NCI-H510A (cell line): ENCODE measurements around the gene TUBA3D.
"Not testable (repeated sequence)": the region's sequence is repeated elsewhere in the genome, so short reads cannot be mapped to it uniquely, and the experiment has no call there.

Source experiments
- DNase-seq: peaks from one replicate; lab custom pipeline; 2025; lab: John Stamatoyannopoulos, UW

TUBA3D gene

DNA sequence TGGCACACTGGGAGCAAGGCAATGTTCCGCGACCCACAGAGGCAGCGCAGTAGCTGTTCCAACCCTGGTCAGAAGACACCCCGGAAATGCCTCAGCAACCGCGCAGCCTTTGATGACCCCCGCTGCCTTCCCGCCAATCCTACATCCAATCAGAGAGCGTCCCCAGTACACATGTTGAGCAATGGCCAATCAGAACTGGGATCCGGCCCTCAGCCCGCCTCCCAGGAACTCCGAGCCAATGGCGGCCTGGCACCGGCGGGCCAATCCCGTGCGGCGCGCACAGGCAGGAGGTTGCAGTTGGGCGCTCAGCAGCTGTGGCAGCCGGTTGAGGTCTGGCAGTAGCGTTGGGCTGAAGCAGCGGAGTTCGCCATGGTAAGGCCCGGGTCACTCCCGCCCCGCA, at the start of gene TUBA3D:
Gene TUBA3D, plus strand, starts transcription at position 289 of the 400 bp plus-strand sequence. Its CDS starts 81 bp downstream, at position 370.
- no peak for DNase-seq

DNA sequence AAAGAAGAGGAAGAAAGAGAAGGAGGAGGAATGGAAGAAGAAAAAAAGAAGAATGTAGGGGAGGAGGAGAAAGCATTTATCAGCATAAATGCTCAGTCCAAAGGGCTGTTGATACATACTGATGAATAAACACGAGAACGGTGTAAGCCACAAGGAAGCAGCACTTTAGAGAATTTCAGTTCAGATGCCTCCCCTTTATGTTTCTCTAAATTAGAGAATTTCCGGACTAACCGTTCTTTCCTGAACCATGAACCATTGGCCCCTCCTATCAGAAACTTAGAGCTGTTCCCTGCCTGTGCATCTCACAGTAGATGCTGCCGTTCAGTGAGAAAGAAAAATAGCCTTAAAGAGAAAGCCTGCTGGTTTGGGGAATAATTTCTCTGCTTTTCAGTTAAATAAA, 49.2 kb upstream of the TUBA3D start:
- no peak for DNase-seq

DNA sequence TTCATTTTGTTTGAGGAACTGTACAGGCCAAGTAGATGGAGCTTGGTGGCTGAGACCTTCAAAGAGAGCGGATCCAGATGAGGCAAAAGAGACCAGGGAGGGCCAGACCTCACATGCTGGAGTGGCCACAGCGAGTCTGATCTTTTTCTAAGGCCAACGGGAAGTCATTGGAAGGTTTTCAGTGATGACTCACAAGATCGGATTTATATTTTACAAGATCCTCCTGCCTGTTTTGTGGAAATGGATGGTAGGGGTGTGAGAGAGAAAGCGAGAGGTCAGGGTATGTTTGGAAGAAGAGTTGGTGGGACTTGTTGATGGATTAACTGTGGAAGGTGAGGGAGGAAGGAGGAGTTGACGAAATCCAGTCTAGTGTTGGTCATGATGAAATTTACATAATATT, 44.6 kb upstream of the TUBA3D start:
- DNase-seq, result no peak

DNA sequence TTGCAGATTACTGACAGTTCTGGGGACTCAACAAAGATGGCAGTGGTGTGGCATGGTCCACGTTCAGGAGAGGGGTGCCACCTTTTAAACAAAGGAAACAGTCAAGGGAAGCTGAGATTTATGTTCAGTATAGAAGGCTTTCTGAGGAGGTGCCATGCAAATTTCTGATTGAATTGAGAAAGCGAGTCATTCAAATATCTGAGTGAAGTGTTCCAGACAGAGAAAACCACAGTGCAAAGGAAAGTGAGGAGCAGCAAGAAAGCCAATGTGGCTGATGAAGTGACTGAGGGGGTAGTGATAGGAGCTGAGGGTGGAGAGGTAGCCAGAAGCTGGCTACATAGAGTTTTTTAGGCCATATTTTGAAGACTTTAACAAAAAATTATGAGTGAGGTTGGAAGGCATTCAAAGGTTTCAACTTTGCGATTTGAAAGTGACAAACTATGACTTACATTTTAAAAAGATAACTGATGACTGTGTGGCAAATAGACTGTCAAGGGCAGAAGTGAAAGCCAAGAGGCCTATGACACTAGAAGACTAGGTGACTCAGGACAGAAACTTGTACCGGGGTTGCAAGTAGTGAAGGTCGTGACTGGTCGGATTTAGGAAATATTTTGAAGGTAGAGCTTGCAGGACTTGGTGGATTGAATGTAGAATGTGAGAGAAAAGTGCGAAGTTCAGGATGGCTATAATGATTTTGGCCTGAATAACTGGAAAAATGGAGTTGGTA, 35.0 kb upstream of the TUBA3D start:
- DNase-seq, result not testable (repeated sequence)

DNA sequence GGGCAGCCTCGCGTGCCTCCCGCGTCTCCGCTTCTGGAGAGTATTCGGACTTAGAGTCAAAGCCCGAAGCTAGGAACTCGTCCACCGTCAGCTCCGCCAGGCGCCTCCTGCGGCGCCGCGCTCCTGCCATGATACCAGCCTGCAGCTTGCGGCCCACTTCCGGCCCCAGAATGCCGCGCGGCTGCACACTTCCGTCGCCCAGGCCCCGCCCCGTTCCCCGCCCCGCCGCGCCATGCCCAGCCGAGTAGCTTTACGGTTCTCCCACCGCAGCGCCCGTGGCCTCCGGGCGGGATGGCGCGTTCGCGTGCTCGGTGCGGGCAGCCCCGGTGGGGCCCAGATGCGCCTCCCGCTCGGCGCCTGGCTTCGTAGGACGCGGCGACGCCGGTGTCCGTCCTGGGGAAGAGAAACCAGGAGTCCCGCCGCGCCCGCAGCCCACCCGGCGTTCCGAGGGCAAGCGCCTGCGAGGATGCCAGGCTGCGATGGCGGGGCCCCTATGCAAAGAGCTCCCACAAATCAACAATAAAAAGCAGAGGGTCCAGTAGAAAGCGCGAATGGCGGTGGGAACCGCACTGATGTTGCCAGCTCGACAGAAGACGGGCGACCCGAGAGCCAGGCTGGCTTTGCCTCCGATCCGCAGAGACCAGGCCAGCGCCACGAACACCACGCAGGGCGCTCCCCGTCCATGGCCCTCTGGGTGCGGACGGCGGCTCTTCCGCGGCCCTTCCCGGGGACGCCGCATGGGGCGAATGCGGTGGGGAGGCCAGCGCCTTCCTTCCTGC, 31.0 kb upstream of the TUBA3D start:
- not testable (repeated sequence) for DNase-seq

DNA sequence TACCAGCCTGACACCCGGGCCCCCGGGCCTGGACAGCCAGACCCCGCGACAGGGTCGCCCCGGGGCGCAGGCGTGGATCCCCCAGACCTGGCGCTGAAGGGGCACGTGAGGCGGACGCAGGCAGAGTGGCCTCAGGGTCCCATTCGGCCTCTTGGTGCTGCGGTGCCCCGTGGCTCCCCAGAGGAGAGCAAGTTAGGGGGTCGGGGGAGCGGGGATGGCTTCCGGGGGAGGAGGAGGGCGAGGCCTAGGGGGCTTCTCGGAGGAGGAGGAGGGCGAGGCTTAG, 30.5 kb upstream of the TUBA3D start:
- DNase-seq, result not testable (repeated sequence)

DNA sequence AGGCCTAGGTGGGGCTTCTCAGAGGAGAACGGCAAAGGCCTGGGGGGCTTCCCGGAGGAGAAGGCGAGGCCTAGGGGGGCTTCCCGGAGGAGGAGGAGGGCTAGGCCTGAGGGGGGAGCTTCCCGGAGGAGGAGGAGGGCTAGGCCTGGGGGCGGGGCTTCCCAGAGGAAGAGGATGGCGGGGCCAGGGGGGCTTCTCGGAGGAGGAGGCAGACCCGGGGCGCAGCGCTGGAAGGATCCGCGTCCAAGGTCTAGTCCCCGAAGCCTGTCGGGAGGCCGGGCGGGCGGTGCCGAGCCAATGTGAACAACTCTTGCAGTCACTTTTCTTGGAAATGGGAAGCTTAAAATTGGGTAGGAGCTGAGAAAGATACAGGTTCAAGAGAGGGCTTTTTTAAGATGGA, 30.0 kb upstream of the TUBA3D start:
- DNase-seq, result no peak

DNA sequence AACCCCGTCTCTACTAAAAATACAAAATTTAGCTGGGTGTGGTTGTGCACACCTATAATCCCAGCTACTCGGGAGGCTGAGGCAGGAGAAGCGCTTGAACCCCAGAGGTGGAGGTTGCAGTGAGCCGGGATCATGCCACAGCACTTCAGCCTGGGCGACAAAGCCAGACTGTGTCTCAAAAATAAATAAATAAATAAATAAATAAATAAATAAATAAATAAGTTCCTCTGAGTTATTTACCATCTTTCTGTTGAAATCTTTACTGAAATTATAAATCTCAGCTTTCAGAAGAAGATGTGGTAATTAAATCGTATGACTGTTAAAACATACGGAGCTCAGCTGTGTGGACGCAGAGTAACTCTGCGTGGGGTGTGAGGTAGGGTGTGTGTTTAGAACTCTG, 27.9 kb upstream of the TUBA3D start:
- DNase-seq, result not testable (repeated sequence)

DNA sequence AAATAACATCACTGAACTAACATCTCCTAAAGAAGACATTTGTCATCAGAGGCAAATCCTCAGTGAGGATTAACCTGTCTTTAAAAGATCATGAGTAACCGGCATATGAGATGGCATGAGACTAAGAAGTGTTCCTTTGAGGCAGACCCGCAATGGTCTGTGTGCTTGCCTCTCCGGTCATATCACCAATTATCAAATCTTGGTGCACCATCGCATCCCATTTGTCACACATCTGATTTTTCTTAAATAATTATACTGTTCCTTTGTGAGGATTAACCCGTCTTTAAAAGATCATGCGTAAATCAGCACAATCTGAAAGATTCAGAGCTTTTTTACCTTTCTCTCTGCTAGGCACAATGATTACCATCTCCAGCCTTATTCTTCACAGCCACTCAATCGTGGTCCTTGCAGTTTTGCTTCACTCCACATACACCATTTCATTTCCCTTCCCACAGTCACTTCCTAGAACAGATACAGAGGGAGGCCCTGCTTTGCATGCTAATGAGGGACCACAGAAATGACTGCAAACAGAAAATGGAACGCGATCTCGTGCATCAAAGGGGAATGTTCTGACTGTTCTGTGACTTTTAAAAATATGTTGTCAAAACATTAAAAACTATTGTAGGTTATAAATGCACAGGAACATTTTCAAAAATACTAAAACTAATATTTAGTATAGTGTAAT, 24.5 kb upstream of the TUBA3D start:
- DNase-seq, result not testable (repeated sequence)

DNA sequence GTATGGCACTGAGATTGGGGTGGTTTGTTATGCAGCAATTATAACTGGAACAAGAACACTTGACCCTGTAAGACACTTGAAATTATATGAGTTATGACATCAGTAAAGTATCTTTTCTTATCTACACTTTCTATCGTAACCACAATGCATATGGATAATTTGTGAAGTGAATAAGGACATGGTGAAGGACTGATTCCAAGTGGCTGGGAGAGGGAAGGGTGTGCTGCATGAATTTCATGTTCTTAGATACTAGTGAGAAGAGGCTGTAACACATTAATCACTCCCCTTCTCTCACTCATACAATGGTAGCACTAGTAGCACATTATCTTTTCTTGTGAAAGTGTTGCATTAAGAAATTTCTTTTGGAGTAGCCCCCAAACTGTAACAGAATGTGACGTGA, 21.0 kb upstream of the TUBA3D start:
- DNase-seq, result not testable (repeated sequence)

DNA sequence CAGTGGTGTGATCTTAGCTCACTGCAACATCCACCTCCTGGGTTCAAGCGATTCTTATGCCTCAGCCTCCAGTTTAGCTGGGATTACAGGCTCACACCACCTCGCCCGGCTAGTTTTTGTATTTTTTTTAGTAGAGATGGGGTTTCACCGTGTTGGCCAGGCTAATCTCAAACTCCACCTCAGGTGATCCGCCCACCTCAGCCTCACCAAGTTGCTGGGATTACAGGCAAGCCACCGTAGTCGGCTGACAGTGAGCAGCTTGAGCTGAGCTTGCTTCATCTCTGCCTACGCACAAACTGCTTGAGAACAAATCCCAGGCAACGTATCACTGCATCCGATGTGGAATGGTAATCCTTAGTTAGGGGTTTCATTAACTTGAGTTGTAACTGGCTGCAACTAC, 8.2 kb upstream of the TUBA3D start:
- DNase-seq, result not testable (repeated sequence)

DNA sequence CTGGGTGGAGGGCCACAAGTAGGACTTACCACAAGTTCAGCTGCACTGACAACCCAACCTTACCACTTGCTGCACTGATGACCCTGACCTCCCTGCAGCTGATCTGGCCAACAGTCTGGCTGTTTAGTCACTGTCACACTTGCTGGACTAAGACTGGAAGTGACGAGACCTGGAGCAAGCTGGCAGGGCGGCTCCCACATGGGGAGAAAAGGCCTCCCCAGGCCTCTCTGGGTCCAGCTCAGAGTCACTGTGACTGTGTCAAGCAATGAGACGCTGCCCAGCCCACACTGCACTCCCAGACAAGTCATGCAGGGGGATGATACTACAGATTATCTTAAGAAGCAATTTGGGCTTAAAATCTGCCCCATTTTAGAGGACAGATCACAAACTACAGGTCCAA, 5.0 kb upstream of the TUBA3D start:
- not testable (repeated sequence) for DNase-seq

DNA sequence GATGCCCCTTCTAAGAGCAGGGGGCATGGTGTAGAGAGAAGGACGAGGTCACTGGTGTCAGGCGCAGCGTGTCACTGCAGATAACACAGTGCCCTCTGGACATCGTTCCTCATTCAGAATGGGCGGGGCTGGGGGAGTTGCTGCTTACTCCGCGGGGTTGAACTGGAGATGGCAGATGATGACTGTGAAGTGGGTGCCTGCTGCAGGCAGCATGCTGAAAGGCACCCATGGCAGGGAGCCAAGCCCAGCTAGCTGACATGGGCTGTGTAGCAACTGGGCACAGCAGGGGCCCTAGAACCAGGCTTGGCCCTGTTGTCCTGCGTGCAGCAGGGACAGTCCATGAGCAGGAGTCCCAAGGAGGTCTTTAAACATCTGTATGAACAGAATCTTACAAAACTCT, 4.3 kb upstream of the TUBA3D start:
- DNase-seq, result not testable (repeated sequence)

DNA sequence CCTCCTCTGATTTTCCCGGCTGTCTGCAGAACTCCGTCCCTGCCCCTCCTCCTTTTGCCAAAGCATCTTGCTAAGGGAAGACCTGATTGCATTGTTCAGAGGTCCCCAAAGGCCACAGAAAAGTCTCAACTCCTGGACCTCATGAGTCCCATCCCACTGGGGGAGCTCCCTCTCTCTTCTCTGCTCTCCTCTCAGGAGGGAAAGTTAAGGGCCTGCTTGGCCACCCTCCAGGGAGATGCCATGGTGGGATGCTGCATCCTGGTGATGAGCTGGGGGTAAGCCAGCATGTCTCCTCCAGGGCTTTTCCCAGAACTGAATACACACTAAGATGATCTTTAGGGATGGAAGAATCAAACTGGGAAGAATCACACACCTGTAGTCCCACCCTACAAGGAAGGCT, 2.7 kb upstream of the TUBA3D start:
- DNase-seq, result not testable (repeated sequence)

DNA sequence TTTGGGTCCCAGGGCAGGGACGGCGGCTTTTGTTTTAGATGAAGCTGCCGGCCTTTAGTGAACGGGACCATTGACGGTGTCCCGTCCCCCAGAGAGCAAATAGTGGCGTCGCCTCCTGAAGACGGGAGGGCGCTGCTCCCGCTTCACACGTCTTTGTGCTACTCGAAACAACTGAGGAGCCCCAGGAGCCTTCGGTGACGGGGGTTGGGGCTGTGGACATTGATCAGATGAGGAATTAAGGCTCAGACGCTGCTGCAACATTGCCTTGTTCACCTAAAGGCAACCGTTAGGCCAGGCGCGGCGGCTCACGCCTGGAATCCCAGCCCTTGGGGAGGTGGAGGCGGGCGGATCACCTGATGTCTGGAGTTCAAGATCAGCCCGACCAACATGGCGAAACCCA, 444 bp downstream of the TUBA3D start:
- DNase-seq, result not testable (repeated sequence)

DNA sequence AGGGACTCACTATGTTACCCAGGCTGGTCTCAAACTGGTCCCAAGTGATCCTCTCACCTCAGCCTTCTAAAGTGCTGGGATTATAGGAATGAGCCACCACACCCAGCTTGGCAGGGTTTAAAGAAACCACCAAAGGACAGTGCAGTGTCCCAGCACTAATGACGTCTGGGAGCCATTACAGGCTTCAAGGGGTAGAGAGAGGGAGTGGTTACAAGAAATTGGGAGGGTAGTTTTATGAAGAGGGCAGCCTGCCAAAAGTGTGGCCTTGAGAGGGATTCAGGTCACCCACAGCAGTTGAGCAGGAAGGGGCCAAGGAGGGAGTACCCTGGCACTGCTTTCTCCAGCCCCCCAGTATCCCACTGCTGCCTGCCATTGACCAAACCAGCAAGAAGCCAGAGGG, 1.3 kb downstream of the TUBA3D start:
- DNase-seq, result not testable (repeated sequence)

DNA sequence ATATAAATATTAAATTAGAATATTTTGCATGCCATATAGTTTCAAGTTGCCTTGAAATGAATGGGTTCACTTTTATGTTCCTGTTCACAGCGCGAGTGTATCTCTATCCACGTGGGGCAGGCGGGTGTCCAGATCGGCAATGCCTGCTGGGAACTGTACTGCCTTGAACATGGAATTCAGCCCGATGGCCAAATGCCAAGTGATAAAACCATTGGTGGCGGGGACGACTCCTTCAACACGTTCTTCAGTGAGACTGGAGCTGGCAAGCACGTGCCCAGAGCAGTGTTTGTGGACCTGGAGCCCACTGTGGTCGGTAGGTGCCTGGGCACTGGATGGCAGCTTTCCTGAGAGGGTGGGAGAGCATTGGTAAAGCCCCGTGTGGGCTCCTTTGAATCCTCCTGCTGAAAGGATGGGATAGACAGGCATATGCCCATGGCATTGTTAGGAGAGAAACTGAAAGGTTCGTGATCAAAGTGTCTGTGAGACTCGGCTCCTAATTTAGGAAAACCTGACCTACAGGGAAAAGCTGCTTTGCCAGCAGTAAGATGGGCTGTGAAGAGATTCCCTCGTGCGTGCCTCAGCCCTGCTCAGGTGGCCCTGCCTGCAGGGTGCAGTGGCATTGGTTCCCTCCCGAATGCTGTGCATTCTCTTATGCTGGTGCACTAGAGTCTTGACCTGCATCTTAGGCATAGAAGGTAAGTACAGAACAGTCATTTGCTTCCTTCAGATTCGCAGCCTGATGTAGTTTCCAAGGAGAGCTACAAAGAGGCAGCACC, 2.3 kb downstream of the TUBA3D start:
- not testable (repeated sequence) for DNase-seq

DNA sequence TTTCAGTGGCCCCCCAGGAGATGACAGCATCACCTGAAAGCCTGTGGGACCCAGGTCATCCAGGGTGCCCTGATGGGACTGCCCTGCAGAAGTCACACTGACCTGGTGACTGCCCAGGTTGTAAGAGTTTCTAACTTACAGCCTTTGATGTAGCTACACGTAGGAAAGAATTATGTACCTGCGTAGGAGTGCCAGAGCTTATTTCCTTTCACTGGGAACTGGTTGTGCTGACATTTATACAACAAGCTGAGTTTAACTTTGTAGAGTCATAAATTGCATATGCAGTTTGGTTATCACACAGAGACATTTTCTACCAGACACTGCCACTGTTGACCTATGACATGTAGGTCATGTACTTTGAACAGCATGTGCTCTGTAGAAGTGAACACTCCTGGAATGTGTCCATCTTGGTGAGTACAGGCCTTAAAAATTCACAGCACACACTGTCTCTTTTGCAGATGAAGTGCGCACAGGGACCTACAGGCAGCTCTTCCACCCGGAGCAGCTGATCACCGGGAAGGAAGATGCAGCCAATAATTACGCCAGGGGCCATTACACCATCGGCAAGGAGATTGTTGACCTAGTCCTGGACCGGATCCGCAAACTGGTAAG, 3.0 kb downstream of the TUBA3D start:
- DNase-seq, result not testable (repeated sequence)

DNA sequence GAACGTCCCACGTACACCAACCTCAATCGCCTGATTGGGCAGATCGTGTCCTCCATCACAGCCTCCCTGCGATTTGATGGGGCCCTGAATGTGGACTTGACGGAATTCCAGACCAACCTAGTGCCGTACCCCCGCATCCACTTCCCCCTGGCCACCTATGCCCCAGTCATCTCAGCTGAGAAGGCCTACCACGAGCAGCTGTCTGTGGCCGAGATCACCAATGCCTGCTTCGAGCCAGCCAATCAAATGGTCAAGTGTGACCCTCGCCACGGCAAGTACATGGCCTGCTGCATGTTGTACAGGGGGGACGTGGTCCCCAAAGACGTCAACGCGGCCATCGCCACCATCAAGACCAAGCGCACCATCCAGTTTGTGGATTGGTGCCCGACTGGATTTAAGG, 4.4 kb downstream of the TUBA3D start:
- not testable (repeated sequence) for DNase-seq

DNA sequence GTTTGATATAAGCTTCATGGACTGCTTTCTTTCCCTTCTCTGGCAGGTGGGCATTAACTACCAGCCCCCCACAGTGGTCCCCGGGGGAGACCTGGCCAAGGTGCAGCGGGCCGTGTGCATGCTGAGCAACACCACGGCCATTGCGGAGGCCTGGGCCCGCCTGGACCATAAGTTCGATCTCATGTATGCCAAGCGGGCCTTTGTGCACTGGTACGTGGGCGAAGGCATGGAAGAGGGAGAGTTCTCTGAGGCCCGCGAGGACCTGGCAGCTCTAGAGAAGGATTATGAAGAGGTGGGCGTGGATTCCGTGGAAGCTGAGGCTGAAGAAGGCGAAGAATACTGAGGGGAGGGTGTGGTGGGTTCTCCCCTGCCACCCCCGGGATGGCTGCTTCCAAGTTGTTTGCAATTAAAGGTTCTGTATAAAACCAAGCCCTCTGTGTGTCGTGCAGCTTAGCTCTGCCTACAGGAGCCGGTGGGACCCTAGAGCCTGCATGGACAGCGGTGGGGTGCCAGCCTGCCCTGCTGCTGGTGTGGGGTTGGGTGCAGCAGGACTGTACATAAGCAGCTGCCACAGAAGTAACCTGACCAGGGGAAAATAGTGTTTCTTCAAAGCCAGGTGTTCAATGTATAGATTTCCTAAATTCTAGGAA, 6.7 kb downstream of the TUBA3D start:
- not testable (repeated sequence) for DNase-seq
